NK-92 (cell line): ENCODE data around the gene ACTRT2.

ENCODE experiments used
- DNase-seq: peaks from one replicate; lab custom pipeline; 2025; ENCODE audit not compliant: unreplicated experiment; lab: John Stamatoyannopoulos, UW

Gene ACTRT2

GRCh38 chr1:3017440-3018050 is 3.7 kb upstream of the ACTRT2 start:
- no peak for DNase-seq

- DNase-seq, result no peak
Observed at GRCh38 chr1:3018051-3018471, 3.2 kb upstream of the ACTRT2 start.

DNA sequence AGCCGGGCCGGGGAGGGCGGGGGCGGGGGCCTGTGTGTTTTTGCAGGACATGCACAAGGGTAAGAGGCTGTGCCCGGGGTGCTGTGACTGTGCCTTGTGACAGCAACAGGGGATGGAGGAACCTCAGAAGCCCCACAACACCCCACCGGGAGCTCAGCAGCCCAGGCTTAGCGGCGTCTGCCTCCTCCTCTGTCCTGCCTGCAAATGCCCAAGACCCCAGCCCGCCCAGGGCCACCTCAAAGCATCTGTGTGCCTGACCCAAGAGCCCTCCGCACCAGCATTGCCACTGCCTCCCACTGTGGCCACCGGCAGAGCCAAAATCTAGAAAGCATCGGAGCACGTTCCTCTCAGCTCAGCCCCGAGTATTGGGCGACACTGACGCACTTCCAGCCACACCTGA is 2.7 kb upstream of the ACTRT2 start:
- DNase-seq, result no peak

- DNase-seq, result no peak
Observed at GRCh38 chr1:3019007-3019515, 2.2 kb upstream of the ACTRT2 start.

DNA sequence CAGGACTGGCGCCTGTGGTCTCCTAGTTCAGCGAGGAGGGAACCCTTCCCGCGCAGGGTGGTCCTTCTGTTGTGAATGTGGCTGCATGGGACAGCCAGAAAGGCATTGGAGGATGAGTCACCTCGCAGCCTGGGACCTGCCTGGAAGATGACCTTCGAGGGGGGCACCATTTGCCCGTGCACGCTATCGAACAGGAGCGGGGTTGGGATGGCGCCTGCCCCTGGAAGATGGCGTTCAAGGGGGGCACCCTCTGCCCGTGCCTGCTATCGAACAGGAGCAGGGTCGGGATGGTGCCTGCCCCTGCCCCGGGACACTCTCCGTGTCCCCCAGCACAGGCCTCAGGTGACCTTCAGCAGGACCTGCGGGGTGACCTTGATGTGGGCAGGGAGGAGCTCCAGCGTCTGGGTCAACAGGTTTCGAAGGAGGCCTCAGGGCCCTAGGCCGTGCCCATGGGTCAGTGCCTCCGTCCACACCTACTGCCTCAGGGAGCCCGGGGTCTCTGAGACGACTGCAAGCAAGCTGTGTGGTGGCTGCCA is 1.7 kb upstream of the ACTRT2 start:
- no peak for DNase-seq

DNA sequence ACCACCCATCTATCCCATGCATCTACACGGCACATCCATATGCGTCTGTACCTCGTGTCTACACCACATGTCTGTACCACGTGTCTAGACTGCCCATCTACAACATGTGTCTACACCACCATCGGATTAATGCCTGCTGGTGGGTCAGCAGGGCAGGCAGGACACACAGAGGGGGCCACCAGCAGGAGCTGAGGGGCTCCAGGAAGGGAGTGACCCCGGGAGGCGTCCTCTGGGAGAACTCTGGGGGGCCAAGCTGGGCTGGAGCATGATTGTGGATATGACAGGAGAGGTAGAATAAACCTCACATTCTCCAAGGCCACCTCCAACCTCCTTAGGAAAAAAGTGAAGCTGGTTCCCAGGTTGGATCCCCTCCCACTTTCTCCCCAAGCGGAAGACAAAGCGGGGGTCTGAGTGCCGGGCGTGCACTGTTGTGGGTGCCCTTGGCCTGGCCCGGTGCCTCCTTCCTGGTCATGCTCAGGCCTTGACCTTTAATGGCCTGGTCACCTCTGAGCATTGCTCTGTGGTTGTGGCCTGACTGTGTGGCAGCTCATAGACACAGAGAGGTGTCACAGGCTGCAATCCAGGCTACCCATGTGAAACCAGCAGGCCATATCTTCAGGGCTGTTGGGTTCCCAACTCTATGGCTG is 881 bp upstream of the ACTRT2 start:
- no peak for DNase-seq

DNA sequence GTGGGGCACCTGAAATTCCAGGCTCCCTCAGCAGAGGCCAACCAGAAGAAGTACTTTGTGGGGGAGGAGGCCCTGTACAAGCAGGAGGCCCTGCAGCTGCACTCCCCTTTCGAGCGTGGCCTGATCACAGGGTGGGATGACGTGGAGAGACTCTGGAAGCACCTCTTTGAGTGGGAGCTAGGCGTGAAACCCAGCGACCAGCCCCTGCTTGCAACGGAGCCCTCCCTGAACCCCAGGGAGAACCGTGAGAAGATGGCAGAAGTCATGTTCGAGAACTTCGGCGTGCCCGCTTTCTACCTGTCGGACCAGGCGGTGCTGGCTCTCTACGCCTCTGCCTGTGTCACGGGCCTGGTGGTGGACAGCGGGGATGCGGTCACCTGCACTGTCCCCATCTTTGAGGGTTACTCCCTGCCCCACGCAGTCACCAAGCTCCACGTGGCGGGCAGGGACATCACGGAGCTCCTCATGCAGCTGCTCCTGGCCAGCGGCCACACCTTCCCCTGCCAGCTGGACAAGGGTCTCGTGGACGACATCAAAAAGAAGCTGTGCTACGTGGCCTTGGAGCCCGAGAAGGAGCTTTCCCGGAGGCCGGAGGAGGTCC is 634 bp downstream of the ACTRT2 start:
- DNase-seq, result no peak

- no peak for DNase-seq
Observed at GRCh38 chr1:3022511-3022973, 1.3 kb downstream of the ACTRT2 start.

- DNase-seq, result no peak
Observed at GRCh38 chr1:3022976-3023375, 1.7 kb downstream of the ACTRT2 start.

DNA sequence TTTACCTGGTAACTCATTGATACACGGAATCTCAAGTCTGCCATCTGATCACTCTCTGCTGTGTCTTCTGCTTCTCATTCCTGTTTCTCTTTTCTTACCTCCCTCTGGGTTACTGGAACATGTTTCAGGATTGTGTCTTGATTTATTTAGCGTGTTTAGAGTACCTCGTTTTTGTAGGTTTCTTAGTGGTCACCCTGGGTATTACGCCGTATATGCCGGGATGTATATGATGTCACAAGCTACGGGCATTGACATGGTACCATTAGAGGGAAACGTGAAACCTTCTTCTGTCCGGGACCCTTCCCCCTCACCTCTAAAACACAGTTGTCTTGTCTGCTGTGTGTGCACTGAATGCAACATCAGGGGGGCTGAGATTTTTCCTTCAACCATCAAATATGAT is 2.8 kb downstream of the ACTRT2 start:
- no peak for DNase-seq

- no peak for DNase-seq
Observed at GRCh38 chr1:3024588-3024987, 3.3 kb downstream of the ACTRT2 start.

GRCh38 chr1:3026124-3026523 is 4.9 kb downstream of the ACTRT2 start:
- no peak for DNase-seq

GRCh38 chr1:3026581-3027391 is 5.5 kb downstream of the ACTRT2 start:
- DNase-seq, result no peak

DNA sequence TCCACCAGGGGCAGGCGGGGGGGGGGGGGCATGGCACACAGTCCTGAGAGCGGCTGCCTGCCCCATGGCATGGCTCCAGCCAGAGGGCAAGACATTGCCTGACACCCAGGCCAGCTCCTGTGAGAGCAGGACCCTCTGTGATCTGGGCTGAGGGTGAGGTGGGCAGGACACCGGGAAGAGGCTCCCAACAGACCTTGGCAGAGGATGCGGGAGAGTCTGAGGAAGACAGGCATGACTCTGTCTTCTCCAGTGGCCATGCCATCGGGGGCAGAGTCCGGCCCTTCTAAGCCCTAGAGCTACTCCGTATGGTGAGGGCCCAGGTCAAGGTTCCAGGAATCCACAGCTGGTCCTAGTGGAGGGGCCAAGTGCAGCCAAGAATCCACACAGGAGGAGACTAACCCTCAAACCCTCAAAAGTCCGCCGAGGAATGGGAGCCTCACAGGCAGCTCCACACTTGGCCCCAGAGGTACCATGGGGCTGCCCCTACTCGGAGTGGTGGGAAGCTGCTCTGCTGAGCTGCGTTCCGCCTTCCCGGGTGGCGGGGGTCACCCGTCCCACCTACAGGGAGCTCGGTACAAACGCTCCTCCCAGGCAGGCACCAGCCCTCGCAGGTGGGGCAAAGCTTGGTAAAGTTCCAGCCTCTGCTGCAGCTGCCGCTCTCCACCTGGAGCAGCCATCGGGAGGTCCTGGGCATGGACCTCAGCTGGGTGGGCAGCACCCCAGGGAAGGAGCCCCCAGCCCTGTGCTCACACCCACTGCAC is 6.5 kb downstream of the ACTRT2 start:
- DNase-seq, result no peak

- no peak for DNase-seq
Observed at GRCh38 chr1:3028531-3029282, 7.4 kb downstream of the ACTRT2 start.

DNA sequence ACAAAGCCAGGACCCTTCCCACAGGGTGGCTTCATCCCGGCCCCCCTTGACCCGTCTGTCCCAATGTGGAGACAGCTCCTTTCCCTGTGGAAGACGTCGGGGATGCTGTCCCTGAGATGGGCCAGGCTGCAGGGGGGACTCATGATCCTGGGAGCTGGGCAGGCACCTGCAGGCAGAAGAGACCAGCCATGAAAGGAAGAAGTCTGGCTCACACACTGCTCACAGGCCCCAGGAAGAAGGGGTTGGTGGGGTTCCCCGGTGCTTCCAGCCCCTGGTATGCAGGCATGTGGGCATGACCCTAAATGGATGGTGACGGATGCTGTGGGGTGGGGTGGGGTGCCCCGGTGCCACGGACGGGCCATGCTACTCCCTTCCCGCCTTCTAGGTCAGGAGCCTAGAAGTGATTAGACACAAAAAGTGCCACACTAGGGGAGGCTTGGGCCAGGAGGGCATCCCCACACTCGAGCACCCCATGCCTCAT is 8.3 kb downstream of the ACTRT2 start:
- DNase-seq, result no peak

GRCh38 chr1:3029991-3030662 is 8.9 kb downstream of the ACTRT2 start:
- no peak for DNase-seq

DNA sequence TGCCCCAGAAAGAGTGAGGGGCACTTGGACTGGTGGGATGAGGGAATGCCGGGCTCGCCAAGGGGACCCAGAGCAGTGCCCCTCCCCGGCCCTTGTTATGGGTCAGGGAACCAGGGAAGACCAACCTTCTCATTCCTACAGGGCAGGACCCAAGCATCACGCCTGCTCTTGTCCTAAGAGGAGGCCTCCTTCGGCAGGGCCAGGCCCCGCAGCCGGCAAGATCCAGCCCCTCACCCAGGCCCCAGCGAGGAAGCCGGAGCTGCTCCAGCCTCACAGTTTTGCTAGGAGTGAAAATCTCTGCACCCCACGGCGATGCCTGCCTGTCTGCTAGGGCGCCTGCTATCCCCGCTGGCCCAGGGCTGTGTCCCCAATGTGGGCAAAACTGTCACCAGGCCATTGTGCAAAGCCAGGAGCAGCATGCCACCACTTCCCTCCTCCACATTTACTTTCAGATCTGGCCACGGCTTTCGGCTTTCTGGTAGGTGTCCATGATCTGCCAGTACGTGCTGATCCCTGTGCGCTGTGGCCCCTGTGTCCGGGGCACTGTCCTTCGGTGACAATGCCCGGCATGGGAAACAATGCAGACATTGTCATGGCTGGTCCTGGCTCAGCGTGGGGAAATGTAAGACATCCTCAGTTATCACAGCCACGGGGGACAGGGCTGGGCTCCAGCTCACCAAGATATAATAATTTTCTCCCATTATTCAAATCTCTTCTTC is 9.6 kb downstream of the ACTRT2 start:
- DNase-seq, result no peak
